SK-N-SH (cell line): ENCODE data around the gene RUVBL2. TPM values are rescaled to one million over a fixed set of nuclear protein-coding genes. Genes with fewer than 3 reads are reported as not detected.

ENCODE experiments used
- CTCF ChIA-PET: fragments of 300-600, 350-600 bp; formaldehyde crosslinking; extraction: SDS; loops from one replicate; lab custom pipeline; 2021; lab: Yijun Ruan, JAX
- POLR2A ChIA-PET: fragments of 350-600 bp; sonication (Branson Sonifier 250); formaldehyde crosslinking; extraction: SDS; loops from one replicate; lab custom pipeline; 2020; ENCODE audit warnings: antibody characterized with exemption, inconsistent platforms; lab: Yijun Ruan, JAX
- DNase-seq: peaks from one replicate; pipeline ENCODE4 v3.0.0; 2012
- H2AFZ ChIP-seq: fragments of 200-600 bp; sonication (generic); 2 replicates; pipeline ENCODE4 v1.8.1; 2016; ENCODE audit warnings: antibody characterized with exemption, mild to moderate bottlenecking, low read depth
- H3F3A ChIP-seq: fragments of 200-600 bp; sonication (generic); replicated peaks from 2 replicates; pipeline ENCODE3; 2016; ENCODE audit warnings: antibody characterized with exemption, mild to moderate bottlenecking; ENCODE audit not compliant: insufficient read depth
- H3K27ac ChIP-seq, 2 experiments: fragments of 200-500 bp in 1 of 2; fragments of 200-600 bp in 1 of 2; sonication (Bioruptor generic) in 1 of 2; sonication (generic), shearing (Covaris generic) in 1 of 2; 2 replicates each; pipeline versions ENCODE4 v1.5.1 to v1.6.1; 2014 to 2016; ENCODE audit warnings: low read depth in 2 of 2, inconsistent platforms in 1 of 2, low read length in 1 of 2, mild to moderate bottlenecking in 1 of 2, mixed read lengths in 1 of 2
- H3K27me3 ChIP-seq: fragments of 200-600 bp; sonication (generic), shearing (Covaris generic); 2 replicates; pipeline ENCODE4 v1.6.1; 2016; ENCODE audit warnings: mixed run types; ENCODE audit not compliant: insufficient read depth
- H3K36me3 ChIP-seq, 2 experiments: fragments of 200-500 bp in 1 of 2; fragments of 200-600 bp in 1 of 2; sonication (Bioruptor generic) in 1 of 2; sonication (generic) in 1 of 2; replicated peaks in 1 of 2; 2 replicates each; pipeline versions ENCODE3 to v1.5.1; 2014 to 2016; ENCODE audit warnings: low read length in 1 of 2, mild to moderate bottlenecking in 1 of 2; ENCODE audit not compliant: insufficient read depth in 2 of 2, control insufficient read depth in 1 of 2
- H3K4me1 ChIP-seq, 2 experiments: fragments of 200-500 bp in 1 of 2; fragments of 200-600 bp in 1 of 2; sonication (Bioruptor generic) in 1 of 2; sonication (generic), shearing (Covaris generic) in 1 of 2; 2 replicates each; pipeline versions ENCODE4 v1.5.1 to v1.6.1; 2014 to 2016; ENCODE audit warnings: low read depth in 1 of 2, low read length in 1 of 2, mixed run types in 1 of 2; ENCODE audit not compliant: insufficient read depth in 2 of 2, control insufficient read depth in 1 of 2
- H3K4me2 ChIP-seq: fragments of 200-600 bp; sonication (generic), shearing (Covaris generic); 2 replicates; pipeline ENCODE4 v1.6.1; 2017; ENCODE audit warnings: mixed run types
- H3K4me3 ChIP-seq, 2 experiments: fragments of 200-500 bp in 1 of 2; fragments of 200-600 bp in 1 of 2; sonication (Bioruptor generic) in 1 of 2; sonication (generic), shearing (Covaris generic) in 1 of 2; 2 replicates each; pipeline versions ENCODE4 v1.5.1 to v1.8.1; 2014 to 2016; ENCODE audit warnings: low read depth in 2 of 2, inconsistent platforms in 1 of 2, low read length in 1 of 2, mild to moderate bottlenecking in 1 of 2, mixed read lengths in 1 of 2, moderate library complexity in 1 of 2
- H3K79me2 ChIP-seq: fragments of 200-600 bp; sonication (generic); 2 replicates; pipeline ENCODE4 v1.8.1; 2017; ENCODE audit warnings: mild to moderate bottlenecking; ENCODE audit not compliant: insufficient read depth
- H3K9ac ChIP-seq: fragments of 200-600 bp; sonication (generic); 2 replicates; pipeline ENCODE4 v1.6.1; 2017; ENCODE audit warnings: mixed run types
- H3K9me2 ChIP-seq: fragments of 200-600 bp; sonication (generic); 2 replicates; pipeline ENCODE4 v1.6.1; 2017; ENCODE audit warnings: mixed run types
- H3K9me3 ChIP-seq: fragments of 200-600 bp; sonication (generic); 2 replicates; pipeline ENCODE4 v1.6.1; 2017; ENCODE audit warnings: mixed run types, mild to moderate bottlenecking, moderate library complexity
- H4K20me1 ChIP-seq: fragments of 200-600 bp; sonication (generic); 2 replicates; pipeline ENCODE4 v1.6.1; 2017; ENCODE audit warnings: mild to moderate bottlenecking, mixed run types; ENCODE audit not compliant: insufficient read depth
- ELF1 ChIP-seq: IDR thresholded peaks from 2 replicates; pipeline ENCODE4 v1.4.0; 2012
- IRF3 ChIP-seq: fragments of 150-350 bp; IDR thresholded peaks from 2 replicates; pipeline ENCODE4 v1.6.1; 2016; ENCODE audit warnings: mild to moderate bottlenecking, low read depth, low read length
- JUND ChIP-seq: IDR thresholded peaks from 2 replicates; pipeline ENCODE4 v1.4.0; 2012
- MEF2A ChIP-seq: IDR thresholded peaks from 2 replicates; pipeline ENCODE4 v1.4.0; 2012; ENCODE audit warnings: low read depth, borderline replicate concordance
- MXI1 ChIP-seq: IDR thresholded peaks from 2 replicates; pipeline ENCODE4 v1.6.1; 2012; ENCODE audit warnings: mild to moderate bottlenecking, low read depth, low read length, improper control_type of control experiment
- NFIC ChIP-seq: IDR thresholded peaks from 2 replicates; pipeline ENCODE4 v1.4.0; 2012; ENCODE audit warnings: borderline replicate concordance
- NRF1 ChIP-seq: IDR thresholded peaks from 2 replicates; pipeline ENCODE4 v1.6.1; 2012; ENCODE audit warnings: low read depth, mild to moderate bottlenecking, low read length
- RAD21 ChIP-seq: IDR thresholded peaks from 2 replicates; pipeline ENCODE4 v1.6.1; 2012; ENCODE audit warnings: mild to moderate bottlenecking, low read length
- RFX5 ChIP-seq: IDR thresholded peaks from 2 replicates; pipeline ENCODE4 v1.6.1; 2012; ENCODE audit warnings: mild to moderate bottlenecking, improper control_type of control experiment, low read length
- TAF1 ChIP-seq: IDR thresholded peaks from 2 replicates; pipeline ENCODE4 v1.6.1; 2012; ENCODE audit warnings: low read depth, mild to moderate bottlenecking, low read length, moderate library complexity, borderline replicate concordance
- TCF12 ChIP-seq: IDR thresholded peaks from 2 replicates; pipeline ENCODE4 v1.4.0; 2012
- YY1 ChIP-seq: IDR thresholded peaks from 2 replicates; pipeline ENCODE4 v1.4.0; 2012; ENCODE audit warnings: low read depth, mild to moderate bottlenecking
- ZBTB33 ChIP-seq: IDR thresholded peaks from 2 replicates; pipeline ENCODE4 v1.4.0; 2012; ENCODE audit warnings: low read depth, borderline replicate concordance
- WGBS: methylation state at CpG from one replicate; pipeline ENCODE4 v1.1.6; 2017; ENCODE audit warnings: low lambda C conversion rate; 5-methylcytosine and 5-hydroxymethylcytosine counted together
- polyA plus RNA-seq, 3 experiments: library from polyadenylated mRNA; depleted of rRNA; stranded (reverse); fragments of >200 nt; gene quantifications; 2 replicates each; pipeline ENCODE4 v1.2.3, GENCODE V29; 2012

RUVBL2 gene
- polyA plus RNA-seq, 1 of the 3 experiments (the other 2 are of a cell fraction): 459 TPM

- Histone ChIP-seq H3K4me3 (peak within 1 kb of the TSS; percentile 55 to 71), H3K9me3 (no peaks in the 10 kb centered on the region), H3K4me1 (peaks cover 0 to 15% of the 10 kb centered on the region in 2 experiments; a peak in 2 of 4 replicates), H3K79me2 (peaks cover 59% of the 10 kb centered on the region), H2AFZ (peak within 1 kb of the TSS; percentile 65; the same call in 1 of the 2 replicates), H4K20me1 (no peaks in the 10 kb centered on the region), H3F3A (peaks cover 9% of the 10 kb centered on the region), H3K36me3 (no peaks in the 10 kb centered on the region), H3K9ac (peak within 1 kb of the TSS; percentile 62; the same call in 1 of the 2 replicates), H3K4me2 (peak within 1 kb of the TSS; percentile 93), H3K27ac (no peak within 1 kb of the TSS), H3K9me2 (no peaks in the 10 kb centered on the region), H3K27me3 (no peaks in the 10 kb centered on the region)
- TF ChIP-seq RAD21 (no peak), YY1 (no peak), TAF1 (no peak), JUND (no peak), IRF3 (no peak), MEF2A (no peak), NRF1 (no peak), TCF12 (no peak), NFIC (no peak), MXI1 (no peak), ELF1 (no peak)
- 21% methylated on average over 15 of the region's 38 CpGs for WGBS
- POLR2A ChIA-PET: no interaction called here
- DNase-seq: peak; percentile 87
- CTCF ChIA-PET: interaction anchor here (0.6 to 3.2 kb wide), 12 partner anchors 10 to 386 kb away, joined by 3 to 13 read pairs (median 4); no protein-coding TSS in a partner anchor
These were observed 64.0 kb downstream of the RUVBL2 start, which contains the start of gene CGB7 for GRCh38 chr19:49057636-49058234. CGB7 (minus strand) TSS chr19:49057749; CDS start chr19:49055375, 2,374 bp downstream.

- H3K4me1 ChIP-seq: peaks cover 0 to 15% of the 10 kb centered on the region in 2 experiments; a peak in 2 of 4 replicates
- ChIA-PET POLR2A (no interaction called here), CTCF (interaction anchor here (0.8 to 3.2 kb wide), 12 partner anchors 9 to 263 kb away, joined by 3 to 13 read pairs (median 4); partner anchors contain the start of genes GYS1 and RUVBL2)
- no peaks in the 10 kb centered on the region for H3K27me3 ChIP-seq
- no peaks in the 10 kb centered on the region for H3K36me3 ChIP-seq
- H3K27ac ChIP-seq: no peak overlapping the region
- peaks cover 59% of the 10 kb centered on the region for H3K79me2 ChIP-seq
- TF ChIP-seq ZBTB33 (no peak), MXI1 (no peak), NFIC (no peak), RFX5 (no peak), MEF2A (no peak)
- peak overlapping the region; percentile 93 for H3K4me2 ChIP-seq
- no peak overlapping the region for H3K9ac ChIP-seq
- 87% methylated on average over 10 of the region's 10 CpGs for WGBS
- no peaks in the 10 kb centered on the region for H3K9me3 ChIP-seq
- peak; percentile 66 for DNase-seq
- no peaks in the 10 kb centered on the region for H3K9me2 ChIP-seq
- H2AFZ ChIP-seq: no peak overlapping the region
- H3F3A ChIP-seq: peaks cover 9% of the 10 kb centered on the region
- no peak overlapping the region for H3K4me3 ChIP-seq
- no peaks in the 10 kb centered on the region for H4K20me1 ChIP-seq
These were observed 64.9 kb downstream of the RUVBL2 start for GRCh38 chr19:49058562-49058961.
